Neural crest cell (in vitro differentiated cells): ENCODE results near the gene UPK3B. TPM values are rescaled to one million over a fixed set of nuclear protein-coding genes. Genes with fewer than 3 reads are reported as not detected.
"Not testable (repeated sequence)": the region's sequence is repeated elsewhere in the genome, so short reads cannot be mapped to it uniquely, and the experiment has no call there.

Experiments
- DNase-seq: peaks from one replicate; pipeline ENCODE4 v3.0.0; 2021; ENCODE audit warnings: low read depth, mixed read lengths, low spot score
- H3K27ac Mint-ChIP-seq: one replicate; pipeline ENCODE4 v1.8.0; 2021; ENCODE audit warnings: mild to moderate bottlenecking, mixed read lengths; ENCODE audit not compliant: unreplicated experiment
- H3K27me3 Mint-ChIP-seq: 2 replicates; pipeline ENCODE4 v1.8.0; 2021; ENCODE audit warnings: low read depth, mild to moderate bottlenecking, mixed read lengths
- H3K36me3 Mint-ChIP-seq: 2 replicates; pipeline ENCODE4 v1.8.0; 2021; ENCODE audit warnings: low read depth, mild to moderate bottlenecking, mixed read lengths
- H3K4me1 Mint-ChIP-seq: 2 replicates; pipeline ENCODE4 v1.8.0; 2021; ENCODE audit warnings: mixed read lengths
- H3K4me3 Mint-ChIP-seq: one replicate; pipeline ENCODE4 v1.8.0; 2021; ENCODE audit warnings: mild to moderate bottlenecking, mixed read lengths
- H3K9me3 Mint-ChIP-seq: 2 replicates; pipeline ENCODE4 v1.8.0; 2021; ENCODE audit warnings: mixed read lengths
- total RNA-seq: library from RNA; stranded (reverse); gene quantifications from 2 replicates; pipeline ENCODE4 v1.2.1, GENCODE V29; 2021
- TF ChIP-seq, protein P1 (sequence below): fragments of 200-600 bp; sonication (generic); conservative IDR thresholded peaks from 2 replicates; pipeline ENCODE4 v1.5.0; 2021; ENCODE audit warnings: antibody characterized with exemption, mild to moderate bottlenecking

Gene UPK3B
- total RNA-seq, 1 donor from 2014 or later = 0.77 TPM

GRCh38 chr7:76499201-76499923 is 11.0 kb upstream of the UPK3B start:
- not testable (repeated sequence) for H3K4me1 Mint-ChIP-seq, H3K27me3 Mint-ChIP-seq, DNase-seq, H3K9me3 Mint-ChIP-seq, H3K4me3 Mint-ChIP-seq, H3K27ac Mint-ChIP-seq, H3K36me3 Mint-ChIP-seq

- H3K9me3 Mint-ChIP-seq, H3K4me1 Mint-ChIP-seq, DNase-seq, H3K27ac Mint-ChIP-seq, H3K36me3 Mint-ChIP-seq, H3K27me3 Mint-ChIP-seq, H3K4me3 Mint-ChIP-seq: not testable (repeated sequence)
Measured at GRCh38 chr7:76499924-76500241, 10.5 kb upstream of the UPK3B start.

- not testable (repeated sequence) for H3K27me3 Mint-ChIP-seq, H3K4me3 Mint-ChIP-seq, DNase-seq
Measured at GRCh38 chr7:76502224-76502623, 8.1 kb upstream of the UPK3B start.

GRCh38 chr7:76502836-76503235 is 7.5 kb upstream of the UPK3B start:
- H3K4me1 Mint-ChIP-seq, H3K27ac Mint-ChIP-seq, H3K27me3 Mint-ChIP-seq, DNase-seq, H3K4me3 Mint-ChIP-seq, H3K36me3 Mint-ChIP-seq, H3K9me3 Mint-ChIP-seq: not testable (repeated sequence)

More at GRCh38 chr7:76502224-76502623, 8.1 kb upstream of the UPK3B start:
- not testable (repeated sequence) for H3K4me1 Mint-ChIP-seq, H3K9me3 Mint-ChIP-seq, H3K36me3 Mint-ChIP-seq, H3K27ac Mint-ChIP-seq

DNA sequence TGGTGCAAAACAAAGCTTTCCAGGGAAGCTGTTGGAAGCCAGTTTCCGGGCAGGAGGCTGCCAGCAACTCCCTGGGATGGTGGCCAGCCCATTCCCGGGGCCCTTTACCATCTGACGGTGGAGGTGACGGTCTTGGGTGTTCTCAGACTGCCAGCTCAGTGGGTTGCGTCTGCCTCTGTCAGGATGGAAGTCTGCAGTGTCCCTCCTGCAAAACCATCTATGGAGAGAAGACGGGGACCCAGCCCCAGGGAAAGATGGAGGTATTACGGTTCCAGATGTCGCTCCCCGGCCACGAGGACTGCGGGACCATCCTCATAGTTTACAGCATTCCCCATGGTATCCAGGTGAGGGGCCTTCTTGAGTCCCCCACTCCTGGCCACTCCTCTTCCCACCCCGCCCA is 7.1 kb upstream of the UPK3B start:
- not testable (repeated sequence) for H3K36me3 Mint-ChIP-seq, DNase-seq, H3K4me1 Mint-ChIP-seq, H3K4me3 Mint-ChIP-seq, H3K9me3 Mint-ChIP-seq, H3K27ac Mint-ChIP-seq, H3K27me3 Mint-ChIP-seq

- H3K4me1 Mint-ChIP-seq, H3K27ac Mint-ChIP-seq, H3K4me3 Mint-ChIP-seq, H3K27me3 Mint-ChIP-seq, DNase-seq, H3K36me3 Mint-ChIP-seq, H3K9me3 Mint-ChIP-seq: not testable (repeated sequence)
Measured at GRCh38 chr7:76504351-76505167, 5.8 kb upstream of the UPK3B start.

GRCh38 chr7:76505168-76506080 is 4.9 kb upstream of the UPK3B start:
- DNase-seq = no peak
- Mint-ChIP-seq H3K27me3 (no peaks in the 10 kb centered on the region), H3K36me3 (peaks cover 2% of the 10 kb centered on the region), H3K9me3 (peaks cover 2% of the 10 kb centered on the region), H3K4me1 (no peaks in the 10 kb centered on the region), H3K27ac (no peak overlapping the region), H3K4me3 (no peak overlapping the region)
- TF ChIP-seq, protein P1, sequence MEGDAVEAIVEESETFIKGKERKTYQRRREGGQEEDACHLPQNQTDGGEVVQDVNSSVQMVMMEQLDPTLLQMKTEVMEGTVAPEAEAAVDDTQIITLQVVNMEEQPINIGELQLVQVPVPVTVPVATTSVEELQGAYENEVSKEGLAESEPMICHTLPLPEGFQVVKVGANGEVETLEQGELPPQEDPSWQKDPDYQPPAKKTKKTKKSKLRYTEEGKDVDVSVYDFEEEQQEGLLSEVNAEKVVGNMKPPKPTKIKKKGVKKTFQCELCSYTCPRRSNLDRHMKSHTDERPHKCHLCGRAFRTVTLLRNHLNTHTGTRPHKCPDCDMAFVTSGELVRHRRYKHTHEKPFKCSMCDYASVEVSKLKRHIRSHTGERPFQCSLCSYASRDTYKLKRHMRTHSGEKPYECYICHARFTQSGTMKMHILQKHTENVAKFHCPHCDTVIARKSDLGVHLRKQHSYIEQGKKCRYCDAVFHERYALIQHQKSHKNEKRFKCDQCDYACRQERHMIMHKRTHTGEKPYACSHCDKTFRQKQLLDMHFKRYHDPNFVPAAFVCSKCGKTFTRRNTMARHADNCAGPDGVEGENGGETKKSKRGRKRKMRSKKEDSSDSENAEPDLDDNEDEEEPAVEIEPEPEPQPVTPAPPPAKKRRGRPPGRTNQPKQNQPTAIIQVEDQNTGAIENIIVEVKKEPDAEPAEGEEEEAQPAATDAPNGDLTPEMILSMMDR = no peak

- Mint-ChIP-seq H3K27me3 (no peaks in the 10 kb centered on the region), H3K4me3 (no peak overlapping the region), H3K36me3 (peaks cover 2% of the 10 kb centered on the region), H3K27ac (peak overlapping the region; percentile 27), H3K9me3 (peaks cover 2% of the 10 kb centered on the region), H3K4me1 (no peaks in the 10 kb centered on the region)
- DNase-seq = no peak
- TF ChIP-seq, protein P1 = no peak
Measured at GRCh38 chr7:76506081-76506440, 4.3 kb upstream of the UPK3B start.

DNA sequence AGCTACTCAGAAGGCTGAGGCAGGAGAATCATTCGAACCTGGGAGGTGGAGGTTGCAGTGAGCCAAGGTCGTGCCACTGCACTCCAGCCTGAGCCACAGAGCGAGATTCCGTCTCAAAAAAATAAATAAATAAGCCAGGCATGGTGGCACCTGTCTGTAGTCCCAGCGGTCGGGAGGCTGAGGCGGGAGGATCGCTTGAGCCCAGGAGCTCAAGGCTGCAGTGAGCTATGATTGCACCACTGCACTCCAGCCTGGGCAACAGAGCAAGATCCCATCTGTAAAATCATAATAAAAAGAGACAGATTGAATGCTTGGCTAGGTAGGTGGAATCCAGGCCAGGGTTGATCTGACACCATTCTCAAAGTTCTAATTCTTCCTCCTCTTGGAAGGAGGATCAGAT is 3.7 kb upstream of the UPK3B start:
- H3K27me3 Mint-ChIP-seq = not testable (repeated sequence)

More for the DNA sequence above, 3.7 kb upstream of the UPK3B start:
- not testable (repeated sequence) for H3K4me3 Mint-ChIP-seq, H3K27ac Mint-ChIP-seq, H3K9me3 Mint-ChIP-seq, DNase-seq, H3K4me1 Mint-ChIP-seq, H3K36me3 Mint-ChIP-seq
